H1 (cell line): ENCODE data around the gene CRYGA. TPM values are rescaled to one million over a fixed set of nuclear protein-coding genes. Genes with fewer than 3 reads are reported as not detected.

Experiments used
- CTCF ChIA-PET: fragments of 300-600 bp; sonication (Branson Sonifier 250); formaldehyde crosslinking; loops from one replicate; lab custom pipeline; 2021; ENCODE audit not compliant: partially characterized antibody; lab: Charles Lee
- POLR2A ChIA-PET: fragments of 300-600 bp; sonication (Branson Sonifier 250); formaldehyde crosslinking; loops from one replicate; lab custom pipeline; 2021; ENCODE audit warnings: inconsistent platforms; ENCODE audit not compliant: partially characterized antibody; lab: Charles Lee
- DNase-seq, 2 experiments: peaks; one replicate each; pipeline versions ENCODE4 v3.0.0 to v3.0.0-alpha.2; 2010 to 2022; ENCODE audit warnings: low spot score in 2 of 2, low read depth in 1 of 2, mixed read lengths in 1 of 2
- FAIRE-seq: peaks from 2 replicates; lab custom pipeline; 2011; peaks lifted over from hg19 to GRCh38; lab: Jason Lieb, UNC
- H2AFZ ChIP-seq: 2 replicates; pipeline ENCODE4 v1.8.1; 2012; ENCODE audit warnings: low read length, inconsistent platforms
- H2AK5ac ChIP-seq: 2 replicates; pipeline ENCODE4 v1.6.1; 2013; ENCODE audit warnings: low read depth, low read length
- H2BK120ac ChIP-seq: replicated peaks from 2 replicates; pipeline ENCODE3; 2013; ENCODE audit warnings: low read depth, low read length, inconsistent platforms
- H2BK12ac ChIP-seq: 2 replicates; pipeline ENCODE4 v1.6.1; 2013; ENCODE audit warnings: low read depth, low read length
- H2BK15ac ChIP-seq: 2 replicates; pipeline ENCODE4 v1.6.1; 2013; ENCODE audit warnings: low read length
- H2BK20ac ChIP-seq: 2 replicates; pipeline ENCODE4 v1.6.1; 2013; ENCODE audit warnings: low read length
- H2BK5ac ChIP-seq: 2 replicates; pipeline ENCODE4 v1.6.1; 2013; ENCODE audit warnings: low read depth, low read length
- H3K14ac ChIP-seq: 2 replicates; pipeline ENCODE4 v1.6.1; 2013; ENCODE audit warnings: inconsistent platforms; ENCODE audit not compliant: insufficient read length
- H3K18ac ChIP-seq: 2 replicates; pipeline ENCODE4 v1.6.1; 2013; ENCODE audit warnings: low read length; ENCODE audit errors: extremely low read depth
- H3K23ac ChIP-seq: 2 replicates; pipeline ENCODE4 v1.6.1; 2013; ENCODE audit warnings: inconsistent platforms; ENCODE audit not compliant: insufficient read length
- H3K23me2 ChIP-seq: 2 replicates; pipeline ENCODE4 v1.6.1; 2013; ENCODE audit warnings: low read depth, low read length
- H3K27ac ChIP-seq: 2 replicates; pipeline ENCODE4 v1.6.1; 2011; ENCODE audit warnings: low read depth, low read length, inconsistent platforms
- H3K27me3 ChIP-seq, 4 experiments: replicated peaks in 1 of 4; 1 replicate in 1 of 4; 2 replicates in 3 of 4; pipeline versions ENCODE4 v1.6.1 to v1.8.1; 2011 to 2013; ENCODE audit warnings: low read length in 3 of 4, mild to moderate bottlenecking in 3 of 4, inconsistent platforms in 2 of 4, mixed read lengths in 2 of 4, moderate library complexity in 1 of 4; ENCODE audit not compliant: control insufficient read depth in 3 of 4, insufficient read depth in 3 of 4; ENCODE audit errors: extremely low read depth in 1 of 4
- H3K36me3 ChIP-seq, 4 experiments: 2 replicates each; pipeline versions ENCODE4 v1.6.1 to v1.8.1; 2011 to 2013; ENCODE audit warnings: mild to moderate bottlenecking in 4 of 4, low read length in 3 of 4, moderate library complexity in 2 of 4, control low read depth in 1 of 4, inconsistent platforms in 1 of 4; ENCODE audit not compliant: insufficient read depth in 4 of 4, control insufficient read depth in 2 of 4
- H3K4ac ChIP-seq: replicated peaks from 2 replicates; pipeline ENCODE3; 2013; ENCODE audit warnings: low read length, low read depth, mixed read lengths, inconsistent platforms; ENCODE audit not compliant: insufficient read length
- H3K4me1 ChIP-seq, 4 experiments: replicated peaks in 1 of 4; 1 replicate in 1 of 4; 2 replicates in 3 of 4; pipeline versions ENCODE4 v1.6.1 to v1.8.1; 2011 to 2013; ENCODE audit warnings: low read length in 3 of 4, inconsistent platforms in 2 of 4, mixed read lengths in 1 of 4; ENCODE audit not compliant: insufficient read depth in 4 of 4, control insufficient read depth in 3 of 4
- H3K4me2 ChIP-seq, 2 experiments: 2 replicates each; pipeline versions ENCODE4 v1.6.1 to v1.8.1; 2011 to 2013; ENCODE audit warnings: low read depth in 2 of 2, low read length in 2 of 2, control low read depth in 1 of 2, inconsistent platforms in 1 of 2, mild to moderate bottlenecking in 1 of 2; ENCODE audit not compliant: insufficient read depth in 1 of 2
- H3K4me3 ChIP-seq, 4 experiments: fragments of 200-600, 300-600 bp in 1 of 4; sonication (generic), shearing (Covaris generic), sonication (Bioruptor Twin) in 1 of 4; 2 replicates each; pipeline versions ENCODE4 v1.5.1 to v1.8.1; 2011 to 2016; ENCODE audit warnings: low read length in 4 of 4, low read depth in 3 of 4, control low read depth in 2 of 4, inconsistent platforms in 2 of 4, mild to moderate bottlenecking in 2 of 4, mixed read lengths in 1 of 4, moderate library complexity in 1 of 4; ENCODE audit not compliant: insufficient read depth in 2 of 4; ENCODE audit errors: extremely low read depth in 1 of 4
- H3K56ac ChIP-seq: replicated peaks from 2 replicates; pipeline ENCODE3; 2013; ENCODE audit warnings: low read depth, mild to moderate bottlenecking, mixed read lengths, low read length, inconsistent platforms; ENCODE audit not compliant: insufficient read length
- H3K79me1 ChIP-seq: 2 replicates; pipeline ENCODE4 v1.6.1; 2013; ENCODE audit warnings: low read depth, low read length, control low read depth
- H3K79me2 ChIP-seq, 2 experiments: 2 replicates each; pipeline versions ENCODE4 v1.6.1 to v1.8.1; 2012 to 2013; ENCODE audit warnings: low read length in 2 of 2, mild to moderate bottlenecking in 2 of 2, inconsistent platforms in 1 of 2; ENCODE audit not compliant: insufficient read depth in 2 of 2, control insufficient read depth in 1 of 2
- H3K9ac ChIP-seq, 4 experiments: replicated peaks in 1 of 4; 1 replicate in 1 of 4; 2 replicates in 3 of 4; pipeline versions ENCODE4 v1.6.1 to v1.8.1; 2011 to 2013; ENCODE audit warnings: low read depth in 3 of 4, low read length in 3 of 4, control low read depth in 2 of 4, mild to moderate bottlenecking in 2 of 4, moderate library complexity in 2 of 4, inconsistent platforms in 1 of 4; ENCODE audit errors: extremely low read depth in 1 of 4
- H3K9me3 ChIP-seq, 2 experiments: 2 replicates each; pipeline versions ENCODE4 v1.6.1 to v1.8.1; 2012 to 2013; ENCODE audit warnings: mild to moderate bottlenecking in 2 of 2, moderate library complexity in 2 of 2, control low read depth in 1 of 2, inconsistent platforms in 1 of 2, low read depth in 1 of 2, low read length in 1 of 2, mixed read lengths in 1 of 2; ENCODE audit not compliant: insufficient read depth in 2 of 2
- H4K20me1 ChIP-seq, 2 experiments: replicated peaks in 1 of 2; 2 replicates each; pipeline versions ENCODE3 to v1.8.1; 2011 to 2013; ENCODE audit warnings: inconsistent platforms in 2 of 2, low read length in 2 of 2, mild to moderate bottlenecking in 1 of 2; ENCODE audit not compliant: insufficient read depth in 2 of 2, control insufficient read depth in 1 of 2
- H4K5ac ChIP-seq: 2 replicates; pipeline ENCODE4 v1.6.1; 2013; ENCODE audit warnings: low read length, low read depth, mixed read lengths, inconsistent platforms; ENCODE audit not compliant: insufficient read length
- H4K8ac ChIP-seq: 2 replicates; pipeline ENCODE4 v1.8.0; 2013; ENCODE audit warnings: mild to moderate bottlenecking, moderate library complexity, low read length, inconsistent platforms; ENCODE audit not compliant: insufficient read depth; ENCODE audit errors: extremely low read depth
- H4K91ac ChIP-seq: replicated peaks from 2 replicates; pipeline ENCODE3; 2013; ENCODE audit warnings: low read length, mixed read lengths, inconsistent platforms; ENCODE audit not compliant: insufficient read length
- BACH1 ChIP-seq: IDR thresholded peaks from 2 replicates; pipeline ENCODE4 v1.6.1; 2012; ENCODE audit warnings: low read length, improper control_type of control experiment
- CREB1 ChIP-seq: IDR thresholded peaks from 2 replicates; pipeline ENCODE4 v1.6.1; 2012; ENCODE audit warnings: inconsistent platforms
- GABPA ChIP-seq: IDR thresholded peaks from 2 replicates; pipeline ENCODE4 v1.6.1; 2011; ENCODE audit warnings: mild to moderate bottlenecking, low read length, moderate library complexity, borderline replicate concordance; ENCODE audit not compliant: insufficient read depth
- GTF2F1 ChIP-seq: IDR thresholded peaks from 2 replicates; pipeline ENCODE4 v1.6.1; 2012; ENCODE audit warnings: low read depth, low read length, improper control_type of control experiment, borderline replicate concordance
- JUN ChIP-seq: IDR thresholded peaks from 2 replicates; pipeline ENCODE4 v1.6.1; 2011; ENCODE audit warnings: low read depth, mild to moderate bottlenecking, improper control_type of control experiment, low read length
- RAD21 ChIP-seq, 2 experiments: IDR thresholded peaks in 1 of 2; conservative IDR thresholded peaks in 1 of 2; 2 replicates each; pipeline ENCODE4 v1.6.1; 2011; ENCODE audit warnings: low read depth in 2 of 2, low read length in 2 of 2, improper control_type of control experiment in 1 of 2, inconsistent platforms in 1 of 2, mild to moderate bottlenecking in 1 of 2, moderate library complexity in 1 of 2
- RBBP5 ChIP-seq: IDR thresholded peaks from 2 replicates; pipeline ENCODE4 v1.7.1; 2012; ENCODE audit warnings: low read depth, mild to moderate bottlenecking, inconsistent platforms, low read length, moderate library complexity, borderline replicate concordance
- RFX5 ChIP-seq: IDR thresholded peaks from 2 replicates; pipeline ENCODE4 v1.6.1; 2011; ENCODE audit warnings: low read depth, low read length, improper control_type of control experiment, borderline replicate concordance
- RNF2 ChIP-seq: fragments of 200-900, 300-1000 bp; sonication (generic); IDR thresholded peaks from 2 replicates; pipeline ENCODE4 v1.7.1; 2016; ENCODE audit warnings: borderline replicate concordance, low read depth, mild to moderate bottlenecking, antibody characterized with exemption, low read length; ENCODE audit not compliant: poor library complexity, severe bottlenecking; ENCODE audit errors: missing control alignments
- SIN3A ChIP-seq, 2 experiments: IDR thresholded peaks in 1 of 2; conservative IDR thresholded peaks in 1 of 2; 2 replicates each; pipeline ENCODE4 v1.6.1; 2011 to 2012; ENCODE audit warnings: low read length in 2 of 2, improper control_type of control experiment in 1 of 2, low read depth in 1 of 2, mild to moderate bottlenecking in 1 of 2
- SIX5 ChIP-seq: IDR thresholded peaks from 2 replicates; pipeline ENCODE4 v1.6.1; 2011; ENCODE audit warnings: mild to moderate bottlenecking, low read depth, low read length
- SP2 ChIP-seq: IDR thresholded peaks from 2 replicates; pipeline ENCODE4 v1.6.1; 2012; ENCODE audit warnings: mild to moderate bottlenecking, low read length, inconsistent platforms
- SRF ChIP-seq: IDR thresholded peaks from 2 replicates; pipeline ENCODE4 v1.6.1; 2011; ENCODE audit warnings: mild to moderate bottlenecking, low read depth, low read length, moderate library complexity
- WGBS, 2 experiments: shearing (Covaris generic) in 1 of 2; methylation state at CpG; one replicate each; pipeline versions ENCODE4 v1.1.6 to v1.1.7; 2013 to 2015; ENCODE audit warnings: low lambda C conversion rate in 2 of 2, mixed read lengths in 2 of 2, inconsistent platforms in 1 of 2, low coverage in 1 of 2, missing lambda C conversion rate in 1 of 2; ENCODE audit not compliant: insufficient replicate concordance in 2 of 2, insufficient coverage in 1 of 2, insufficient read length in 1 of 2; ENCODE audit errors: extremely low coverage in 1 of 2, missing lambda C conversion rate in 1 of 2; 5-methylcytosine and 5-hydroxymethylcytosine counted together
- polyA plus RNA-seq, 7 experiments: library from polyadenylated mRNA; depleted of rRNA in 3 of 7; stranded (reverse) in 5 of 7; unstranded in 2 of 7; fragments of >200 nt in 5 of 7; fragments of 200-250 nt in 2 of 7; gene quantifications; 1 replicate in 5 of 7; 2 replicates in 1 of 7; 4 replicates in 1 of 7; pipeline versions ENCODE4 v1.2.1 to v1.2.3, GENCODE V29; 2011 to 2013; ENCODE audit warnings: missing spikeins in 2 of 7, mixed read lengths in 2 of 7
- total RNA-seq: library from RNA; stranded (reverse); fragmentation: NEBNext Ultra II Directional; extraction: Animal tissue kit (Norgen Biotek cat#: 25700); gene quantifications from 2 replicates; pipeline ENCODE4 v1.2.1, GENCODE V29; 2021
- TF ChIP-seq, protein P1 (sequence below): IDR thresholded peaks from 2 replicates; pipeline ENCODE4 v1.6.1; 2012; ENCODE audit warnings: inconsistent platforms

CRYGA gene
- total and polyA plus RNA-seq, 2 of the 8 experiments (the other 6 are each of a cell fraction or from before 2014, with no cell fraction given), result not detected

DNA sequence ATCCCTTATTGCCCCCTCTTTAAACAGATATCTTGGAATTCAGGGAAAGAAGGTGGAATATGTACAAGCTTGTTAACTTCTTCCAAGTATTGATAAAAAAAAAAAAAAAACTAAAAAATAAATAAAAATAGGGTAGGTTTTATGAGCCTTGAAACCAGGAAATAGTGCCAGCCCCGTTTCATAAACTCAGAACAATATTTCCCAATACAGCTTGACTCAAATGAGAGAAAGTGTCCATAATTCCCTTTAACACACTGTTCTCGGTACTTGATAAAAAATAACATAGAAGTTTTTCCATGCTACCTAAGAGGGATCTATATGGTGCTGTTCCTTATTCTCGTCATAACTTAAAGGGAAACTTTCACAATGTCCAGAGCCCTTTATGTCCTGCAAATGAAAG, 44.4 kb upstream of the CRYGA start:
- Histone ChIP-seq H3K56ac (no peak overlapping the region), H3K9me3 (no peaks in the 10 kb centered on the region), H3K36me3 (no peaks in the 10 kb centered on the region), H3K4me1 (no peaks in the 10 kb centered on the region), H2BK20ac (no peak overlapping the region), H2BK120ac (no peak overlapping the region), H2BK5ac (no peak overlapping the region), H3K79me2 (no peaks in the 10 kb centered on the region), H3K4me3 (no peak overlapping the region), H2AK5ac (no peak overlapping the region), H2AFZ (no peak overlapping the region), H3K27ac (no peak overlapping the region), H4K20me1 (no peaks in the 10 kb centered on the region), H3K23me2 (no peaks in the 10 kb centered on the region), H4K8ac (no peak overlapping the region), H3K79me1 (no peaks in the 10 kb centered on the region), H3K14ac (no peak overlapping the region), H4K91ac (no peak overlapping the region), H3K23ac (no peak overlapping the region), H3K4me2 (no peak overlapping the region), H3K9ac (no peak overlapping the region), H2BK12ac (no peak overlapping the region), H2BK15ac (no peak overlapping the region), H3K18ac (no peak overlapping the region), H3K27me3 (no peaks in the 10 kb centered on the region), H4K5ac (no peak overlapping the region), H3K4ac (no peak overlapping the region)
- 89% methylated on average over 3 of the region's 3 CpGs; no CpG with 5 or more reads in 1 of the 2 experiments for WGBS, 2 experiments
- ChIA-PET POLR2A (no interaction called here), CTCF (interaction anchor here (1.3 to 4.1 kb wide), 2 partner anchors 33 to 106 kb away, joined by 5 to 20 read pairs; no protein-coding TSS in a partner anchor)
- DNase-seq, result no peak
- no peak for FAIRE-seq
- no peak for TF ChIP-seq GABPA
- TF ChIP-seq JUN, result no peak
- TF ChIP-seq RFX5, result no peak
- no peak for TF ChIP-seq RAD21 (IDR thresholded peaks at IDR 0.05 in 1 of 2, conservative IDR thresholded peaks at IDR 0.05 in 1 of 2; ENCODE audit: low read depth in 2 of 2, low read length in 2 of 2)
- TF ChIP-seq SP2, result no peak
- TF ChIP-seq SIX5, result no peak
- no peak for TF ChIP-seq CREB1
- no peak for TF ChIP-seq SIN3A (conservative IDR thresholded peaks at IDR 0.05 in 1 of 2, IDR thresholded peaks at IDR 0.05 in 1 of 2; ENCODE audit: low read depth in 1 of 2, low read length in 2 of 2)
- no peak for TF ChIP-seq SRF
- TF ChIP-seq RBBP5, result no peak
- no peak for TF ChIP-seq BACH1
- no peak for TF ChIP-seq GTF2F1
- TF ChIP-seq, protein P1, sequence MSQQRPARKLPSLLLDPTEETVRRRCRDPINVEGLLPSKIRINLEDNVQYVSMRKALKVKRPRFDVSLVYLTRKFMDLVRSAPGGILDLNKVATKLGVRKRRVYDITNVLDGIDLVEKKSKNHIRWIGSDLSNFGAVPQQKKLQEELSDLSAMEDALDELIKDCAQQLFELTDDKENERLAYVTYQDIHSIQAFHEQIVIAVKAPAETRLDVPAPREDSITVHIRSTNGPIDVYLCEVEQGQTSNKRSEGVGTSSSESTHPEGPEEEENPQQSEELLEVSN, result no peak
- TF ChIP-seq RNF2, result no peak
